OCI-LY7 (cell line): ENCODE results near the gene PKP1.

Experiments used
- CTCF ChIP-seq: fragments of 200-600 bp; sonication (generic); conservative IDR thresholded peaks from 2 replicates; pipeline ENCODE4 v1.5.1; 2014; ENCODE audit warnings: mild to moderate bottlenecking, antibody characterized with exemption, low read length, moderate library complexity, mixed read lengths
- EZH2phosphoT487 ChIP-seq: fragments of 200-600 bp; sonication (generic); IDR thresholded peaks from 2 replicates; pipeline ENCODE4 v1.6.1; 2018; ENCODE audit warnings: low read depth, borderline replicate concordance, mild to moderate bottlenecking, mixed run types, antibody characterized with exemption, low read length, moderate library complexity, mixed read lengths

- TF ChIP-seq CTCF, result no peak
- no peak for TF ChIP-seq EZH2phosphoT487
Observed at GRCh38 chr1:201286445-201286844, 3.1 kb downstream of the PKP1 start.
